Neuronal stem cell (in vitro differentiated cells): ENCODE data around the gene MOAP1.
A peak's percentile ranks its signal among the peaks of the same experiment; 100 is the strongest.

Experiments used
- DNase-seq: peaks from one replicate; pipeline ENCODE4 v3.0.0-alpha.2; 2013; ENCODE audit warnings: low spot score
- H2AFZ ChIP-seq: one replicate; pipeline ENCODE4 v1.6.1; 2013; ENCODE audit warnings: mild to moderate bottlenecking, low read length, inconsistent platforms
- H2AK5ac ChIP-seq: 2 replicates; pipeline ENCODE4 v1.6.1; 2013; ENCODE audit warnings: low read depth, mild to moderate bottlenecking, inconsistent platforms, low read length, moderate library complexity, mixed read lengths
- H2BK120ac ChIP-seq: 2 replicates; pipeline ENCODE4 v1.6.1; 2013; ENCODE audit warnings: low read depth, mild to moderate bottlenecking, inconsistent platforms, low read length, moderate library complexity, mixed read lengths
- H2BK12ac ChIP-seq: one replicate; pipeline ENCODE4 v1.6.1; 2013; ENCODE audit warnings: low read length, inconsistent platforms
- H2BK15ac ChIP-seq: 2 replicates; pipeline ENCODE4 v1.6.1; 2013; ENCODE audit warnings: mild to moderate bottlenecking, low read length, inconsistent platforms, mixed read lengths
- H2BK5ac ChIP-seq: one replicate; pipeline ENCODE4 v1.6.1; 2013; ENCODE audit warnings: inconsistent platforms, mild to moderate bottlenecking, low read length, moderate library complexity
- H3K14ac ChIP-seq: one replicate; pipeline ENCODE4 v1.6.1; 2013; ENCODE audit warnings: low read length, inconsistent platforms
- H3K18ac ChIP-seq: 2 replicates; pipeline ENCODE4 v1.6.1; 2013; ENCODE audit warnings: low read length, inconsistent platforms
- H3K23ac ChIP-seq: 2 replicates; pipeline ENCODE4 v1.6.1; 2013; ENCODE audit warnings: low read depth, mild to moderate bottlenecking, mixed read lengths, low read length, inconsistent platforms; ENCODE audit not compliant: poor library complexity
- H3K27ac ChIP-seq: replicated peaks from 3 replicates; pipeline ENCODE4 v1.5.1; 2013; ENCODE audit warnings: low read length, inconsistent platforms
- H3K27me3 ChIP-seq, 3 experiments: 2 replicates each; pipeline ENCODE4 v1.6.1; 2013; ENCODE audit warnings: low read length in 3 of 3, mild to moderate bottlenecking in 2 of 3, inconsistent platforms in 1 of 3, low read depth in 1 of 3, mixed read lengths in 1 of 3, moderate library complexity in 1 of 3; ENCODE audit not compliant: control insufficient read depth in 3 of 3, insufficient read depth in 3 of 3
- H3K36me3 ChIP-seq, 2 donors: replicated peaks in 1 of 2; 2 replicates each; pipeline ENCODE4 v1.6.1; 2013; ENCODE audit warnings: low read length in 2 of 2; ENCODE audit not compliant: control insufficient read depth in 2 of 2, insufficient read depth in 2 of 2
- H3K4ac ChIP-seq: 2 replicates; pipeline ENCODE4 v1.6.1; 2013; ENCODE audit warnings: inconsistent platforms, mild to moderate bottlenecking, low read length, moderate library complexity
- H3K4me1 ChIP-seq, 2 donors: 1 replicate in 1 of 2; 2 replicates in 1 of 2; pipeline ENCODE4 v1.6.1; 2013; ENCODE audit warnings: low read length in 2 of 2, low read depth in 1 of 2; ENCODE audit not compliant: control insufficient read depth in 2 of 2, insufficient read depth in 1 of 2
- H3K4me2 ChIP-seq: one replicate; pipeline ENCODE4 v1.6.1; 2013; ENCODE audit warnings: mild to moderate bottlenecking, low read length, inconsistent platforms; ENCODE audit not compliant: insufficient read depth, poor library complexity, severe bottlenecking
- H3K4me3 ChIP-seq, 2 donors: 2 replicates each; pipeline ENCODE4 v1.5.1; 2013; ENCODE audit warnings: low read length in 2 of 2, mild to moderate bottlenecking in 2 of 2, inconsistent platforms in 1 of 2, moderate library complexity in 1 of 2
- H3K79me1 ChIP-seq: one replicate; pipeline ENCODE4 v1.6.1; 2013; ENCODE audit warnings: low read depth, mild to moderate bottlenecking, inconsistent platforms, low read length, moderate library complexity
- H3K9ac ChIP-seq: one replicate; pipeline ENCODE4 v1.6.1; 2013; ENCODE audit warnings: mild to moderate bottlenecking, low read depth, low read length, inconsistent platforms; ENCODE audit not compliant: poor library complexity
- H3K9me3 ChIP-seq, 2 donors: replicated peaks in 1 of 2; 2 replicates each; pipeline versions ENCODE3 to v1.6.1; 2013; ENCODE audit warnings: low read length in 2 of 2, mild to moderate bottlenecking in 2 of 2, inconsistent platforms in 1 of 2, low read depth in 1 of 2, mixed read lengths in 1 of 2, moderate library complexity in 1 of 2; ENCODE audit not compliant: control insufficient read depth in 2 of 2, insufficient read depth in 1 of 2
- H4K8ac ChIP-seq: one replicate; pipeline ENCODE4 v1.6.1; 2013; ENCODE audit warnings: low read depth, mild to moderate bottlenecking, inconsistent platforms, low read length, moderate library complexity
- H4K91ac ChIP-seq: one replicate; pipeline ENCODE4 v1.6.1; 2013; ENCODE audit warnings: low read length, low read depth, mild to moderate bottlenecking, inconsistent platforms; ENCODE audit not compliant: poor library complexity
- WGBS, 2 donors: extraction: QIAGEN DNeasy Blood & Tissue Kit; methylation state at CpG; one replicate each; pipeline ENCODE4 v1.1.7; 2013; ENCODE audit warnings: missing lambda C conversion rate in 2 of 2, mixed read lengths in 1 of 2; ENCODE audit not compliant: insufficient read length in 2 of 2, insufficient replicate concordance in 1 of 2; ENCODE audit errors: extremely low coverage in 2 of 2; 5-methylcytosine and 5-hydroxymethylcytosine counted together

Gene MOAP1

GRCh38 chr14:93199031-93199430 lies 14.3 kb upstream of the MOAP1 start:
- Histone ChIP-seq H4K91ac (no peak overlapping the region), H3K14ac (no peak overlapping the region), H3K4me2 (no peak overlapping the region), H3K27ac (no peak overlapping the region), H2BK15ac (no peak overlapping the region), H3K18ac (no peak overlapping the region), H3K79me1 (peaks cover 2% of the 10 kb centered on the region), H2BK12ac (no peak overlapping the region), H3K4me1 (no peaks in the 10 kb centered on the region), H3K9me3 (no peaks in the 10 kb centered on the region), H2BK5ac (no peak overlapping the region), H2AK5ac (no peak overlapping the region), H2AFZ (no peak overlapping the region), H3K27me3 (no peaks in the 10 kb centered on the region), H3K23ac (no peak overlapping the region), H4K8ac (no peak overlapping the region), H3K4me3 (no peak overlapping the region), H3K36me3 (peaks cover 0 to 11% of the 10 kb centered on the region in 2 donors), H3K4ac (no peak overlapping the region), H2BK120ac (no peak overlapping the region), H3K9ac (no peak overlapping the region)
- no peak for DNase-seq
- WGBS, 2 donors, result no CpG with 5 or more reads among the region's 4 CpGs

GRCh38 chr14:93195316-93195999 lies 10.8 kb upstream of the MOAP1 start:
- no peak for DNase-seq
- no peak overlapping the region for H2BK12ac ChIP-seq
- no peak overlapping the region for H3K23ac ChIP-seq
- H3K79me1 ChIP-seq, result peaks cover 2% of the 10 kb centered on the region
- no peak overlapping the region for H3K4me2 ChIP-seq
- H2BK15ac ChIP-seq, result no peak overlapping the region
- no peaks in the 10 kb centered on the region for H3K9me3 ChIP-seq
- no peak overlapping the region for H4K91ac ChIP-seq
- no peak overlapping the region for H2AFZ ChIP-seq
- H3K36me3 ChIP-seq, result peaks cover 0 to 11% of the 10 kb centered on the region in 2 donors
- H3K9ac ChIP-seq, result no peak overlapping the region
- H3K4me1 ChIP-seq, result no peaks in the 10 kb centered on the region
- no peak overlapping the region for H2BK5ac ChIP-seq
- no peak overlapping the region for H3K18ac ChIP-seq
- no peak overlapping the region for H2AK5ac ChIP-seq
- H3K27ac ChIP-seq, result no peak overlapping the region
- no peak overlapping the region for H3K4ac ChIP-seq
- H2BK120ac ChIP-seq, result no peak overlapping the region
- no peak overlapping the region for H3K14ac ChIP-seq
- H3K4me3 ChIP-seq, result no peak overlapping the region
- no peaks in the 10 kb centered on the region for H3K27me3 ChIP-seq
- WGBS, 2 donors, result no CpG with 5 or more reads among the region's 1 CpG
- H4K8ac ChIP-seq, result no peak overlapping the region

GRCh38 chr14:93186956-93187355 lies 2.3 kb upstream of the MOAP1 start:
- H3K14ac ChIP-seq, result no peak overlapping the region
- no peak overlapping the region for H3K27ac ChIP-seq
- H4K8ac ChIP-seq, result no peak overlapping the region
- H3K4me3 ChIP-seq, result no peak overlapping the region
- no peak overlapping the region for H2BK120ac ChIP-seq
- H2BK12ac ChIP-seq, result no peak overlapping the region
- no peak for DNase-seq
- no peaks in the 10 kb centered on the region for H3K27me3 ChIP-seq
- H2BK15ac ChIP-seq, result no peak overlapping the region
- no peak overlapping the region for H2AFZ ChIP-seq
- H4K91ac ChIP-seq, result no peak overlapping the region
- H3K9ac ChIP-seq, result no peak overlapping the region
- H3K4ac ChIP-seq, result no peak overlapping the region
- no peak overlapping the region for H2BK5ac ChIP-seq
- H2AK5ac ChIP-seq, result no peak overlapping the region
- no CpG with 5 or more reads among the region's 3 CpGs for whole genome bisulfite sequencing, 2 donors
- peaks cover 6 to 65% of the 10 kb centered on the region in 2 donors for H3K36me3 ChIP-seq
- H3K9me3 ChIP-seq, result no peaks in the 10 kb centered on the region
- peaks cover 3 to 5% of the 10 kb centered on the region in 2 donors for H3K4me1 ChIP-seq
- H3K18ac ChIP-seq, result no peak overlapping the region
- H3K4me2 ChIP-seq, result no peak overlapping the region
- no peak overlapping the region for H3K23ac ChIP-seq
- H3K79me1 ChIP-seq, result peaks cover 3% of the 10 kb centered on the region

DNA sequence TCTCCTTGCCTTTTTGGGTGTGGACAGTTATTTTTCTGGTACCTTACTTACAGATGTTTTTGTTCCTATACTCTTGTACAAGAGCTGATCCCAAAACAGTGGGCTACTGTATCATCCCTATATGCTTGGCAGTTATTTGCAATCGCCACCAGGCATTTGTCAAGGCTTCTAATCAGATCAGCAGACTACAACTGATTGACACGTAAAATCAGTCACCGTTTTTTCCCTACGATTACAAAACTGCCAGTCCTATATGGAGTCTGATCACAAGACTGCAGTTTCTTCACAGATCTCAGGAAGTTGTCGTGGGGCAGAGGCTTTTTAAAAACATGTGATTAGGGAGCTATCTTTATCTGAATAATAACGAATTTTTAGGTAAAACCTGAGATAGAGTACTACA lies 1.8 kb upstream of the MOAP1 start:
- Histone ChIP-seq H3K4me1 (peaks cover 3 to 5% of the 10 kb centered on the region in 2 donors), H3K14ac (no peak overlapping the region), H2BK15ac (no peak overlapping the region), H2BK12ac (no peak overlapping the region), H3K18ac (no peak overlapping the region), H3K79me1 (peaks cover 3% of the 10 kb centered on the region), H3K27ac (no peak overlapping the region), H3K27me3 (no peaks in the 10 kb centered on the region), H2BK120ac (no peak overlapping the region), H4K8ac (no peak overlapping the region), H2BK5ac (no peak overlapping the region), H3K4ac (no peak overlapping the region), H4K91ac (no peak overlapping the region), H3K36me3 (peaks cover 6 to 70% of the 10 kb centered on the region in 2 donors), H3K9me3 (no peaks in the 10 kb centered on the region), H3K23ac (no peak overlapping the region), H3K4me3 (peak overlapping the region in 1 of 2 donors; percentile 26), H2AFZ (no peak overlapping the region), H2AK5ac (no peak overlapping the region), H3K4me2 (no peak overlapping the region), H3K9ac (no peak overlapping the region)
- no peak for DNase-seq
- no CpG with 5 or more reads among the region's 6 CpGs for WGBS, 2 donors
